EL (cell line): ENCODE measurements around the gene FNIP2.
"Not testable (repeated sequence)": the region's sequence is repeated elsewhere in the genome, so short reads cannot be mapped to it uniquely, and the experiment has no call there.

Experiments used
- DNase-seq: peaks from one replicate; pipeline ENCODE4 v3.0.0-alpha.2; 2016

The FNIP2 gene

GRCh38 chr4:158768555-158769174 is at the start of gene FNIP2:
TSS of gene FNIP2 (plus strand) at chr4:158769026. CDS start at chr4:158769213, 187 bp downstream.
- peak; percentile 73 for DNase-seq

DNA sequence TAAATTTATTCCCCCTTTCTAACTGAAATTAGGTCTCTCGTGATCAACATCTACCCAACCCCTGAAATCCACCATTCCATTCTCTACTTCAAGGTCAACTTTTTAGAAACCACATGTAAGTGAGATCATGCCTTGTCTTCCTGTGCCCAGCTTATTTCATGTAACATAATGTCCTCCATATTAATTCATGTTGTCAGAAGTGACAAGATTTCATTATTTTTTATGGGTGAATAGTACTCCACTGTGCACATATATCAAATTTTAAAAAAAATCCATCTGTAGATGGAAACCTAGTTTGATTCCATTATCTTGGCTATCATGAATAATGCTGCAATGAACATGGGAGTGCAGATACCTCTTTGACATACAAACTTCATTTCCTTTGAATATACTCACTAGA is 47.1 kb upstream of the FNIP2 start:
- DNase-seq = no peak

DNA sequence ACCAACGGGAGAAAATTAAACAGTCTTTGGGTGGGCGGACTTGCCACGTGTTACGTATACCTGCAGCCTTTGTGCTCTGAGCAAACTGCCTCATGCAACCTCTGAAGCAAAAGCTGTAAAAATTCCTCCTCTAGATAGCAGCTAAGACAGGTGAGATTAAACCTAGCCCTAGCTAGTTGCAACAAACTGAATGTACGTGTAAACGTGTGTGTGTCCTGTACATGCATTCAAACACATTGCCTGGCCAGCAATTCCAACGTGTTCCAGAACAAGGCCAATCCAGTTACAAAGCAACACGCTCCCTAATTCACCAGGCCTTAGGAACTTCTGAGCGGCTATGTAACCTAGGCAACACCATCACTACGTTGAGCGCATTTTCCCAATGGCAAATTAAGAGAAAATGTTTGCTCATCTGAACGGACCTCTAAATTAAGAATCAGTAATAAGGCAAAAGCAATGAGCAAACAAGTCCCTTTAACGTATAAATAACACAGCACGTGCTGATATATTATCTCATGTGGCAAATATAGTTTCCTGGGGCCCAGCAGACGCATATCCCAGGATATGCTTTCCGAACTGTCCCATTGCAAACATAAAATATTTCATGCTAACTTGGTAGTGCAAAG is 46.4 kb upstream of the FNIP2 start:
- DNase-seq = peak; percentile 34

GRCh38 chr4:158722917-158723793 is 45.7 kb upstream of the FNIP2 start, which contains the start of gene PPID:
TSS of gene PPID (minus strand) at chr4:158723396. CDS start at chr4:158723288, 108 bp downstream.
- DNase-seq = peak; percentile 80

- no peak for DNase-seq
Observed at GRCh38 chr4:158724637-158725036, 44.2 kb upstream of the FNIP2 start.

GRCh38 chr4:158726633-158727032 is 42.2 kb upstream of the FNIP2 start:
- DNase-seq = no peak

DNA sequence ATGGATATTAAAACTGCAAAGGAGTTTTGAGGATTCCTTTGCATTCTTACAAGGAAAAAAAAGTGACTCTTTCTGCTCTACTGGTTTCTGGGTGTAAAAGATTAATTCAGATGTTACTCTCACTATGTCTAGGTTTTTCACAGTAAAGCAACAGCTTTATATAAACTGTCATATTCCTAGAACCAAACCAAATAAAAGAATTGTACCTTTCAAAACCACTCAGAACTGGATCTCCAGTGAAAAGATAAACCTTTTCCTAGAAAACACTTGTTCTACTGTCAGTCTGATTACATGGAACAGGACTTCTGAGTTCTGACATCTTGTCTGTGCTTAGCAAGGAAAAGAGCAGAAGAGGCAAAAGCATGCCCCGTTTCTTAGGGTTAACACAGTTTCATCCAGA is 40.6 kb upstream of the FNIP2 start:
- DNase-seq = no peak

- DNase-seq = peak; percentile 64
Observed at GRCh38 chr4:158729716-158730559, 38.9 kb upstream of the FNIP2 start.

DNA sequence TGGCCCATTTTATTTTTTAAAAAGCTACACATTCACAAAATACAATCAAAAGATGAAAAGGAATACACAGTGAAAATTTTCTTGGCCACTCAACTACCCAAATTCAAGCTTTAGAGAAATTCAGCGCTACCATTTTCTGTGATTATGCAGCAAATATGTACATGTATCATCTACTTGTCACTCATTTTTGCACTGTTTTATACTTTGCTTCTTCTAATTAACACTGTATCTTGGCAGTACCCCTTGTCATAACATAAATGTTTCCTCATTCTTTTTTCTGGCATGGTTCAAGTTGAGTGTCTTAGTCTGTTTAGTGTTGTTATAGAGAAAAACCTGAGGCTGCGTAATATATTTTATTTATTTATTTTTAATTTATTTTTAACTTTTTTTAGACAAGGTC is 30.0 kb upstream of the FNIP2 start:
- DNase-seq = no peak

DNA sequence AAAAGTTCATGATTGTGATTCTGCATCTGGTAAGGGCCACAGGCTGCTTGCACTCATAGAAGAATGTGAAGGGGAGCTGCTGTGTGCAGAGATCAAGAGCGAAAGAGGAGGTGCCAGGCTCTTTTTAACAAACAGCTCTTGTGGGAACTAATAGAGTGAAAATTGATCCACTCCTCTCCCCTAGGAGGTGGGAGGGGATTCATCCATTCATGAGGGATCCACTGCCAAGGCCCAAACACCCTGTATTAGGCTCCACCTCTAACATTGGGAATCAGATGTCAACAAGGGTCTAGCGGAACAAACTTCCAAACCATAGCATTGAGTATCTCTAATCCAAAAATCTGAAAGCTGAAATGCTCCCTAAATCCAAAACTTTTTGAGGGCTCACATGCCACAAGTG is 29.2 kb upstream of the FNIP2 start:
- no peak for DNase-seq

GRCh38 chr4:158741326-158742021 is 27.4 kb upstream of the FNIP2 start:
- DNase-seq = no peak

- DNase-seq = not testable (repeated sequence)
Observed at GRCh38 chr4:158746537-158746936, 22.3 kb upstream of the FNIP2 start.

- peak; percentile 82 for DNase-seq
Observed at GRCh38 chr4:158750379-158750778, 18.4 kb upstream of the FNIP2 start.

GRCh38 chr4:158754385-158755180 is 14.2 kb upstream of the FNIP2 start:
- peak; percentile 39 for DNase-seq

- not testable (repeated sequence) for DNase-seq
Observed at GRCh38 chr4:158755819-158756218, 13.0 kb upstream of the FNIP2 start.

DNA sequence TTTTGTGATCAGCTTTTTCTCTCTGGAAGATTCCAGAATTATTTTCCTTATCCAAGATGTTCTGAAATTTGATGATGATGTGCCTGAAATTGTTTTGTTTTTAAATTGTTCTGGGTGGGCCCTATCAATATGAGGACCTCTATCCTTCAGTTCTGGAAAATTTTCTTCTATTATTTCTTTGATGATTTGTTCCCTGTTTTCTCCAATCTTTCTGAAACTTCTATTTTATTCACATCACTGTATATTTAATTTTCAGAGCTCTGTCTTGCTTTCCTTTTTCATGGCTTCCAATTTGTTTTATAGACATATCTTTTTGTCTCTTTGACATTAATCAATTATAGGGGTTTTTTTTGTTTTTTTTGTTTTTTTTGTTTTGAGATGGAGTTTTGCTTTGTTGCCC is 12.2 kb upstream of the FNIP2 start:
- no peak for DNase-seq

GRCh38 chr4:158758142-158758541 is 10.7 kb upstream of the FNIP2 start:
- peak; percentile 49 for DNase-seq

- DNase-seq = no peak
Observed at GRCh38 chr4:158758703-158759102, 10.1 kb upstream of the FNIP2 start.

- DNase-seq = not testable (repeated sequence)
Observed at GRCh38 chr4:158759539-158759938, 9.3 kb upstream of the FNIP2 start.

DNA sequence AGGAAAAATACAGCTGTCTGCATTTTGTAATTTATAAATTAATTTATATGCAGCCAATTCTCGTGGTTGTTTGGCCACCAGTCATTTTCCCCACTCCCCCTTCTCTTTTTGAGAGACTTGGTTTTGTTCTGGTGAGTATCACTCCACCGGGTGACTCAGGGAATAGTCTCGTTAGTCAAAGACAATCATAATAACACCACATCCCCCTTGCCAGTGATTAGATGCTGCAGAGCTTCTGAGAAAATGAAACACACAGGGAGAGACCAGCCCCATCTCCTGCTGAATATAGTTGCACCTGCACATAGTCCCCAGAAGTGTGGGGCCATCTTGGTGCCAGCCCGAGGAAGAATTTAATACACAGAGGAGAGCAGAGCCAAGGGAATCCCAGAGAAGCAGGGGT is 8.0 kb upstream of the FNIP2 start:
- DNase-seq = peak; percentile 66

GRCh38 chr4:158762553-158762952 is 6.3 kb upstream of the FNIP2 start:
- DNase-seq = no peak
